Calu3 (cell line): ENCODE data around the gene HNRNPUL2. TPM values are rescaled to one million over a fixed set of nuclear protein-coding genes. Genes with fewer than 3 reads are reported as not detected.
A peak's percentile ranks its signal among the peaks of the same experiment; 100 is the strongest.

Experiments
- Bru-seq: library from RNA; stranded (reverse); fragments of 400-500 nt; gene quantifications from one replicate; lab custom pipeline; 2021; lab: Mats Ljungman, UMichigan
- BruChase-seq, 2 experiments: library from RNA; stranded (reverse); fragments of 400-500 nt; gene quantifications; one replicate each; lab custom pipeline; 2021; lab: Mats Ljungman, UMichigan
- BruUV-seq: library from RNA; stranded (reverse); fragments of 400-500 nt; replicated peaks from 2 replicates; lab custom pipeline; 2021; lab: Mats Ljungman, UMichigan
- CTCF ChIA-PET: fragments of 300-600 bp; sonication (Branson Sonifier 250); formaldehyde crosslinking; loops from one replicate; lab custom pipeline; 2022; ENCODE audit warnings: antibody characterized with exemption; lab: Charles Lee
- DNase-seq: peaks from one replicate; pipeline ENCODE4 v3.0.0; 2022
- H3K27ac Mint-ChIP-seq: one replicate; pipeline ENCODE4 v1.8.0; 2022; ENCODE audit warnings: mixed read lengths; ENCODE audit not compliant: unreplicated experiment
- H3K27me3 Mint-ChIP-seq: one replicate; pipeline ENCODE4 v1.8.0; 2022; ENCODE audit warnings: mixed read lengths; ENCODE audit not compliant: unreplicated experiment
- H3K36me3 Mint-ChIP-seq: one replicate; pipeline ENCODE4 v1.8.0; 2022; ENCODE audit warnings: mild to moderate bottlenecking, moderate library complexity, mixed read lengths; ENCODE audit not compliant: insufficient read depth, unreplicated experiment
- H3K4me1 Mint-ChIP-seq: one replicate; pipeline ENCODE4 v1.8.0; 2022; ENCODE audit warnings: mild to moderate bottlenecking, low read depth, mixed read lengths; ENCODE audit not compliant: unreplicated experiment
- H3K4me3 Mint-ChIP-seq: one replicate; pipeline ENCODE4 v1.8.0; 2022; ENCODE audit warnings: mild to moderate bottlenecking, low read depth, moderate library complexity, mixed read lengths; ENCODE audit not compliant: unreplicated experiment
- H3K9me3 Mint-ChIP-seq: one replicate; pipeline ENCODE4 v1.8.0; 2022; ENCODE audit warnings: low read depth, mixed read lengths; ENCODE audit not compliant: unreplicated experiment
- CTCF ChIP-seq: fragments of 200-600 bp; IDR thresholded peaks from one replicate; pipeline ENCODE4 v1.8.0; 2022; ENCODE audit warnings: antibody characterized with exemption; ENCODE audit not compliant: unreplicated experiment
- intact Hi-C: fragments of 100-400 bp; cut with micrococcal nuclease; formaldehyde crosslinking; loops from one replicate; pipeline ENCODE4 v1.10.0; 2022; ENCODE audit not compliant: unreplicated experiment
- long read RNA-seq: library from polyadenylated mRNA; stranded (forward); transcript quantifications from one replicate; pipeline ENCODE4 v2.0.0, GENCODE V29; 2022
- total RNA-seq: library from RNA; stranded (reverse); gene quantifications from 2 replicates; pipeline ENCODE4 v1.2.3, GENCODE V29; 2022

Gene HNRNPUL2
- total RNA-seq (52.6 and 52.7 TPM in 2 replicates), Bru-seq, nascent RNA (percentile 94 among the genes with signal in this experiment), BruChase-seq, experiment 1, labeled RNA remaining after a 6-hour chase (percentile 98 among the genes with signal in this experiment), BruChase-seq, experiment 2, labeled RNA remaining after a 2-hour chase (percentile 98 among the genes with signal in this experiment)
- long read RNA-seq, partial matches to known transcripts: 0 of 25 reads
- long read RNA-seq, other reads (novel, unspliced or antisense): 25 of 25 reads

- peak within 1 kb of the TSS; percentile 98 for H3K27ac Mint-ChIP-seq
- DNase-seq: peak; percentile 98
- no peaks in the 10 kb centered on the region for H3K9me3 Mint-ChIP-seq
- no TSS peak for BruUV-seq
- H3K36me3 Mint-ChIP-seq: peaks cover 68% of the 10 kb centered on the region
- peaks cover 11% of the 10 kb centered on the region for H3K4me1 Mint-ChIP-seq
- TF ChIP-seq CTCF: no peak
- peak within 1 kb of the TSS; percentile 89 for H3K4me3 Mint-ChIP-seq
- CTCF ChIA-PET: interaction anchor here (0.5 to 2.2 kb wide), 12 partner anchors 12 to 822 kb away, joined by 3 to 8 read pairs (median 4); partner anchors contain the start of genes EEF1G, POLR2G, UQCC3 and ZBTB3
- no peaks in the 10 kb centered on the region for H3K27me3 Mint-ChIP-seq
- intact Hi-C loops: no loop called here
Measured at GRCh38 chr11:62727165-62727871, at the start of gene HNRNPUL2. Gene HNRNPUL2 (minus strand): TSS chr11:62727457. CDS start chr11:62727156, 301 bp downstream.

DNA sequence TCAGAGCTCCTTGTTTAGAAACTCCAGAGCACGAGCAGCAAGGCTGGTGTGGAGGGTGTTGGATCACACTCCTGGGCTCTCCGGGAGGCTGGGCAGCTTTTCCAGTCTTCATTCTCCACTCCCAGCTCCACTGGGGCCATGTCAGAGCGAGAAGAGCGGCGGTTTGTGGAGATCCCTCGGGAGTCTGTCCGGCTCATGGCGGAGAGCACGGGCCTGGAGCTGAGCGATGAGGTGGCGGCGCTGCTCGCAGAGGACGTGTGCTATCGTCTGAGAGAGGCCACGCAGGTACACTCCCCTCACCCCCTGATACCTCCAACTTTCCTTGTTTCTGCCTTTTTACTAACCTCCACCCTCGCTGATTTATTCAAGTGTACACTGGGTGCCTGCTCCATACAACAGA lies 48.4 kb upstream of the HNRNPUL2 start:
- intact Hi-C loops: no loop called here
- Mint-ChIP-seq H3K4me1 (peaks cover 5% of the 10 kb centered on the region), H3K27me3 (no peaks in the 10 kb centered on the region), H3K9me3 (no peaks in the 10 kb centered on the region), H3K4me3 (no peak overlapping the region), H3K36me3 (peaks cover 52% of the 10 kb centered on the region), H3K27ac (no peak overlapping the region)
- DNase-seq: no peak
- no peak for TF ChIP-seq CTCF
- CTCF ChIA-PET: no interaction called here
- no TSS peak for BruUV-seq

DNA sequence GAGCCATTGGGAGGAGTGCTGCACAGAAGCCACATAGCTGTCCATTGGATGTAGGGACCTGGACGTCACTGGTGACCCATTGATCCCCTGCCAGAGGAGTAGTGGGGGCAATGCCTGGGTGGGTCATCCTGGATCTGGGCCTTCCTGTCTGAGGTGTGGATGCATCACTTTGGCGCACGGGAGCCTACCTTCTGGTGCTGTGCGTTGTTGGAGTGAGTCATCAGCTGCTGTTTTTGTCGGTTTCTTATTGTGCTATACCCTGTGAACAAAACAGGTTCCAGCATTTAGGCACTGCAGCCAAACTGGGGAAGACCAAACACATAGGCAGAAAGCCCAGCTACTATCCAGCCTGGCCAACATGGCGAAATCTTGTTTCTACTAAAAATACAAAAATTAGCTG lies 47.1 kb upstream of the HNRNPUL2 start:
- no TSS peak for BruUV-seq
- H3K4me1 Mint-ChIP-seq: peaks cover 14% of the 10 kb centered on the region
- H3K4me3 Mint-ChIP-seq: no peak overlapping the region
- CTCF ChIA-PET: interaction anchor here (0.6 to 0.7 kb wide), 2 partner anchors 604 to 801 kb away, joined by 5 read pairs; no protein-coding TSS in a partner anchor
- DNase-seq: no peak
- peaks cover 56% of the 10 kb centered on the region for H3K36me3 Mint-ChIP-seq
- no peak overlapping the region for H3K27ac Mint-ChIP-seq
- no peaks in the 10 kb centered on the region for H3K9me3 Mint-ChIP-seq
- intact Hi-C loops: no loop called here
- no peak for TF ChIP-seq CTCF
- no peaks in the 10 kb centered on the region for H3K27me3 Mint-ChIP-seq

- DNase-seq: peak; percentile 92
- intact Hi-C loops: no loop called here
- Mint-ChIP-seq H3K9me3 (no peaks in the 10 kb centered on the region), H3K36me3 (peaks cover 56% of the 10 kb centered on the region), H3K27ac (peak within 1 kb of the TSS; percentile 99), H3K27me3 (no peaks in the 10 kb centered on the region), H3K4me3 (peak within 1 kb of the TSS; percentile 98), H3K4me1 (peaks cover 14% of the 10 kb centered on the region)
- TSS peak; percentile 42 for BruUV-seq
- CTCF ChIA-PET: interaction anchor here (0.6 to 2.2 kb wide), 6 partner anchors 10 to 70 kb away, joined by 3 to 10 read pairs (median 6); partner anchors contain the start of genes POLR2G, TMEM179B and ZBTB3
- no peak for TF ChIP-seq CTCF
Measured at GRCh38 chr11:62771144-62772021, 44.1 kb upstream of the HNRNPUL2 start, which contains the start of gene TAF6L. Gene TAF6L (plus strand): TSS chr11:62771396. CDS start chr11:62775784, 4,388 bp downstream.
